ENCODE measurements around the gene COPS9. TPM values are rescaled to one million over a fixed set of nuclear protein-coding genes. Genes with fewer than 3 reads are reported as not detected.
A peak's percentile ranks its signal among the peaks of the same experiment; 100 is the strongest.

COPS9 gene
- total RNA-seq, 1 donor from 2014 or later = 98.1 TPM

DNA sequence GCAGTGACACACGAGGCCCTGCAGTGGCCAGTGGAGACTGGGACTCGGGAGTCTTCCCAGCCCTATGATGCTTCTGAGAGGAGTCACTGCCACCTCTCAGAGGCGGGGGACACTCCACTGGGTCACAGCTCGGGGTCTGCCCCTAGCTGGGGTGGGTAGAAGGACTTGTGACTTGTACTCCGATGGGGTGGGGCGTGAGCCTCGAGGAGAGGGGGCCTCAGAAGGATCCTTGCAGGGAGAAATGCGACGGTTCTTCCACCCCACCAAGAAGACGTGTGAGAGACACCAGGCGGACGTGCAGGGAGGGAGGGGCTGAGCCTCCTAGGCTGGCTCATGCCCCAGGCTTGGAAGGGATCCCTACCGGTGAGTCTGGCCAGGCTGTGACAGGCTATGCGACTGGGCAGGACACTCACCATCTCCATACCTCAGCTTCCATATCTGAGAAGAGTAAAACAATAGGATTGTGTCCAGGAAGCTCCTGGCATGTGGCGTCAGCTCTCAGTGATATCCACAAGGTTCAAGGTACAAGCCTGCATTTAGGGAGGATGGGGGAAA is 15.4 kb upstream of the COPS9 start:
- H3K4me3 ChIP-seq = no peak overlapping the region
- peaks cover 25% of the 10 kb centered on the region for H3K27me3 ChIP-seq
- DNase-seq (no peak), ATAC-seq (no peak)
- no peaks in the 10 kb centered on the region for H3K4me1 ChIP-seq
- no peaks in the 10 kb centered on the region for H3K36me3 ChIP-seq
- no peak overlapping the region for H3K27ac ChIP-seq
- no peaks in the 10 kb centered on the region for H3K9me3 ChIP-seq
- intact Hi-C loops (cut with DNase I) = no loop called here
- no peak for TF ChIP-seq CTCF (IDR thresholded peaks at IDR 0.05)

- TF ChIP-seq CTCF (IDR thresholded peaks at IDR 0.05) = peak; percentile 55
- DNase-seq = no peak
- H3K27ac ChIP-seq = no peak overlapping the region
- peak; percentile 50 for ATAC-seq
- no peaks in the 10 kb centered on the region for H3K9me3 ChIP-seq
- no peaks in the 10 kb centered on the region for H3K4me1 ChIP-seq
- H3K36me3 ChIP-seq = no peaks in the 10 kb centered on the region
- intact Hi-C loops (cut with DNase I) = loop anchor here (5.0 kb wide), 1 partner anchor 93 kb away; no protein-coding TSS in a partner anchor
- H3K4me3 ChIP-seq = no peak overlapping the region
- peaks cover 25% of the 10 kb centered on the region for H3K27me3 ChIP-seq
Observed at GRCh38 chr2:240149943-240150784, 14.1 kb upstream of the COPS9 start.

- TF ChIP-seq CTCF (IDR thresholded peaks at IDR 0.05) = no peak
- Histone ChIP-seq H3K27ac (no peak overlapping the region), H3K27me3 (peaks cover 16% of the 10 kb centered on the region), H3K9me3 (no peaks in the 10 kb centered on the region), H3K4me3 (no peak overlapping the region), H3K36me3 (no peaks in the 10 kb centered on the region), H3K4me1 (no peaks in the 10 kb centered on the region)
- DNase-seq (no peak), ATAC-seq (no peak)
- intact Hi-C loops (cut with DNase I) = loop anchor here (5.0 kb wide), 1 partner anchor 91 kb away; no protein-coding TSS in a partner anchor
Observed at GRCh38 chr2:240147911-240148587, 11.9 kb upstream of the COPS9 start.

DNA sequence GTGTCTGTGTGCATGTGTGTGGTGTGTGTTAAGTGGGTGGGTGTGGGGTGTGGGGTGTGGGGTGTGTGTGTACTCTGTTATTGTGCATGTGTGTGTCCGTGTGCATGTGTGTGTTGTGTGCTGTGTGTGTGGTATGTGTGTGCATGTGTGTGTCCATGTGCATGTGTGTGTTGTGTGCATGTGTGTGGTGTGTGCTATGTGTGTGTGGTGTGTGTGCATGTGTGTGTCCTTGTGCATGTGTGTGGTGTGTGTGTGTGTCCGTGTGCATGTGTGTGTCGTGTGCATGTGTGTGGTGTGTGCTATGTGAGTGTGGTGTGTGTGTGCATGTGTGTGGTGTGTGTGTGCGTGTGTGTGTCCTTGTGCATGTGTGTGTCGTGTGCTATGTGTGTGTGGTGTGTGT is 11.3 kb upstream of the COPS9 start:
- peaks cover 16% of the 10 kb centered on the region for H3K27me3 ChIP-seq
- no peaks in the 10 kb centered on the region for H3K4me1 ChIP-seq
- no peak overlapping the region for H3K27ac ChIP-seq
- intact Hi-C loops (cut with DNase I) = loop anchor here (5.0 kb wide), 1 partner anchor 90 kb away; no protein-coding TSS in a partner anchor
- no peaks in the 10 kb centered on the region for H3K36me3 ChIP-seq
- DNase-seq = no peak
- no peak for TF ChIP-seq CTCF (IDR thresholded peaks at IDR 0.05)
- H3K4me3 ChIP-seq = no peak overlapping the region
- no peak for ATAC-seq
- H3K9me3 ChIP-seq = no peaks in the 10 kb centered on the region

- intact Hi-C loops (cut with DNase I) = loop anchor here (5.0 kb wide), 1 partner anchor 89 kb away; no protein-coding TSS in a partner anchor
- no peak for DNase-seq
- peaks cover 16% of the 10 kb centered on the region for H3K27me3 ChIP-seq
Observed at GRCh38 chr2:240146627-240147278, 10.6 kb upstream of the COPS9 start.

More at GRCh38 chr2:240146627-240147278, 10.6 kb upstream of the COPS9 start:
- H3K27ac ChIP-seq = no peak overlapping the region
- no peaks in the 10 kb centered on the region for H3K4me1 ChIP-seq
- ATAC-seq = peak; percentile 21
- no peak overlapping the region for H3K4me3 ChIP-seq
- no peaks in the 10 kb centered on the region for H3K36me3 ChIP-seq
- H3K9me3 ChIP-seq = no peaks in the 10 kb centered on the region
- no peak for TF ChIP-seq CTCF (IDR thresholded peaks at IDR 0.05)
